ENCODE results near the gene NUP210L.
"Not testable (repeated sequence)": the region's sequence is repeated elsewhere in the genome, so short reads cannot be mapped to it uniquely, and the experiment has no call there.

The NUP210L gene

GRCh38 chr1:154170547-154171222, 15.8 kb upstream of the NUP210L start:
- no peak for DNase-seq

- DNase-seq: no peak
These were observed 12.6 kb upstream of the NUP210L start for GRCh38 chr1:154167461-154167860.

GRCh38 chr1:154166207-154166606, 11.3 kb upstream of the NUP210L start:
- DNase-seq: no peak

- no peak for DNase-seq
These were observed 4.7 kb upstream of the NUP210L start for GRCh38 chr1:154159554-154159953.

GRCh38 chr1:154158307-154159125, 3.6 kb upstream of the NUP210L start:
- DNase-seq: no peak

- no peak for DNase-seq
These were observed 2.8 kb upstream of the NUP210L start for GRCh38 chr1:154157520-154158306.

GRCh38 chr1:154155251-154155650, 378 bp upstream of the NUP210L start:
- peak; percentile 54 for DNase-seq

- no peak for DNase-seq
These were observed 820 bp downstream of the NUP210L start for GRCh38 chr1:154154053-154154452.

GRCh38 chr1:154151311-154151710, 3.6 kb downstream of the NUP210L start:
- DNase-seq: no peak

GRCh38 chr1:154148807-154149206, 6.1 kb downstream of the NUP210L start:
- DNase-seq: no peak

GRCh38 chr1:154147505-154147904, 7.4 kb downstream of the NUP210L start:
- DNase-seq: not testable (repeated sequence)

GRCh38 chr1:154145986-154146385, 8.9 kb downstream of the NUP210L start:
- no peak for DNase-seq

GRCh38 chr1:154142358-154142757, 12.5 kb downstream of the NUP210L start:
- no peak for DNase-seq

- DNase-seq: peak; percentile 28
These were observed 13.6 kb downstream of the NUP210L start for GRCh38 chr1:154141240-154141639.

GRCh38 chr1:154137888-154138287, 17.0 kb downstream of the NUP210L start:
- no peak for DNase-seq

- DNase-seq: no peak
These were observed 21.6 kb downstream of the NUP210L start for GRCh38 chr1:154133256-154133655.

GRCh38 chr1:154129391-154129970, 25.4 kb downstream of the NUP210L start:
- DNase-seq: no peak

GRCh38 chr1:154123205-154123604, 31.7 kb downstream of the NUP210L start:
- not testable (repeated sequence) for DNase-seq

GRCh38 chr1:154117642-154118041, 37.2 kb downstream of the NUP210L start:
- no peak for DNase-seq

- no peak for DNase-seq
These were observed 39.7 kb downstream of the NUP210L start for GRCh38 chr1:154115180-154115579.

- DNase-seq: no peak
These were observed 50.3 kb downstream of the NUP210L start for GRCh38 chr1:154104433-154105082.

- not testable (repeated sequence) for DNase-seq
These were observed 54.7 kb downstream of the NUP210L start for GRCh38 chr1:154100141-154100540.
